Hepatocyte (in vitro differentiated cells): Measurements from ENCODE around the gene C19orf38. TPM values are rescaled to one million over a fixed set of nuclear protein-coding genes. Genes with fewer than 3 reads are reported as not detected.

Source experiments
- DNase-seq: peaks from one replicate; pipeline ENCODE4 v3.0.0-alpha.2; 2016; ENCODE audit warnings: low spot score
- H2AFZ ChIP-seq: fragments of 200-600 bp; sonication (generic); 2 replicates; pipeline ENCODE4 v1.6.0; 2016; ENCODE audit warnings: antibody characterized with exemption, mild to moderate bottlenecking
- H3K27ac ChIP-seq: fragments of 200-600 bp; sonication (generic); 2 replicates; pipeline ENCODE4 v1.5.1; 2016; ENCODE audit warnings: mild to moderate bottlenecking
- H3K27me3 ChIP-seq: fragments of 200-600 bp; sonication (generic); 2 replicates; pipeline ENCODE4 v1.6.1; 2016
- H3K36me3 ChIP-seq: fragments of 200-600 bp; sonication (generic); replicated peaks from 2 replicates; pipeline ENCODE4 v1.5.1; 2016; ENCODE audit warnings: low read depth; ENCODE audit not compliant: insufficient read depth
- H3K4me1 ChIP-seq: fragments of 200-600 bp; sonication (generic); 2 replicates; pipeline ENCODE4 v1.5.1; 2016; ENCODE audit warnings: mild to moderate bottlenecking, moderate library complexity; ENCODE audit not compliant: insufficient read depth
- H3K4me2 ChIP-seq: fragments of 200-600 bp; sonication (generic); 2 replicates; pipeline ENCODE4 v1.6.0; 2016
- H3K4me3 ChIP-seq: fragments of 200-600 bp; sonication (generic); 2 replicates; pipeline ENCODE4 v1.5.1; 2016; ENCODE audit warnings: mild to moderate bottlenecking
- H3K79me2 ChIP-seq: fragments of 200-600 bp; sonication (generic); 2 replicates; pipeline ENCODE4 v1.6.0; 2017; ENCODE audit warnings: mild to moderate bottlenecking
- H3K9me2 ChIP-seq: fragments of 200-600 bp; sonication (generic); replicated peaks from 2 replicates; pipeline ENCODE4 v1.6.0; 2017; ENCODE audit warnings: mild to moderate bottlenecking; ENCODE audit not compliant: insufficient read depth
- H3K9me3 ChIP-seq: fragments of 200-600 bp; sonication (generic); 2 replicates; pipeline ENCODE4 v1.5.1; 2016; ENCODE audit warnings: low read depth, mild to moderate bottlenecking
- H4K20me1 ChIP-seq: fragments of 200-600 bp; sonication (generic); 2 replicates; pipeline ENCODE4 v1.6.0; 2016; ENCODE audit warnings: mild to moderate bottlenecking; ENCODE audit not compliant: insufficient read depth, poor library complexity, severe bottlenecking
- EZH2 ChIP-seq: fragments of 200-600 bp; sonication (generic); IDR thresholded peaks from 2 replicates; pipeline ENCODE4 v1.6.1; 2016; ENCODE audit warnings: antibody characterized with exemption, mild to moderate bottlenecking, borderline replicate concordance
- EZH2phosphoT487 ChIP-seq: fragments of 200-600 bp; sonication (generic); IDR thresholded peaks from one replicate; pipeline ENCODE4 v1.6.1; 2018; ENCODE audit warnings: antibody characterized with exemption, mild to moderate bottlenecking, low read depth, moderate library complexity; ENCODE audit not compliant: unreplicated experiment, severe bottlenecking
- WGBS: methylation state at CpG from one replicate; pipeline ENCODE4 v1.1.6; 2016; ENCODE audit warnings: low lambda C conversion rate; ENCODE audit errors: missing lambda C conversion rate; 5-methylcytosine and 5-hydroxymethylcytosine counted together
- polyA plus RNA-seq: library from polyadenylated mRNA; unstranded; fragments of >200 nt; fragmentation: Nextera tagmentation; extraction: Ambion mirVana; gene quantifications from 2 replicates; pipeline ENCODE4 v1.2.1, GENCODE V29; 2016
- total RNA-seq: library from RNA; depleted of rRNA; stranded (reverse); fragments of >200 nt; gene quantifications from 2 replicates; pipeline ENCODE4 v1.2.3, GENCODE V29; 2014
- TF ChIP-seq, protein P1 (sequence below): fragments of 200-600 bp; sonication (generic); IDR thresholded peaks from 2 replicates; pipeline ENCODE4 v1.5.1; 2016; ENCODE audit warnings: antibody characterized with exemption, mild to moderate bottlenecking; ENCODE audit not compliant: poor library complexity

C19orf38 gene
- total and polyA plus RNA-seq, 2 experiments from 2014 or later = 0.56 to 3.7 TPM

DNA sequence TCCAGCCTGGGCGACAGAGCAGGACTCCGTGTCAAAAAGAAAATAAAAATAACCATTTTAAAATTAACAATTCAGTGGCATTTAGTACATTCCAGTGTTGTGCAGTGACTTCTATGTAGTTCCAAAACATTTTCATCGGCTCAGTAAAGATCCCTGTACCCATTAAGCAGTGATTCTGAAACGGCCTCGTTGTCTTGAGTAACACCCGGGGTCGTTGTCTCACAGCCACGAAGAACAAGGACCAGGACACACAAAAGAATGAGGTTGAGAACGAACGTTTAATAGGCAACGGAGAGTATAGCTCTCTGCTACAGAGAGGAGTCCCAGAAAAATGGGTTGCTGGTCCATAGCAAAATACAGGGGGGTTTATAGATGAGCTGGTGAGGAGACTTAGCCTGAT lies 9.8 kb upstream of the C19orf38 start:
- Histone ChIP-seq H3K4me2 (no peak overlapping the region), H3K27ac (no peak overlapping the region)
- 75% methylated on average over 11 of the region's 11 CpGs for WGBS

GRCh38 chr19:10839114-10840050 lies 8.8 kb upstream of the C19orf38 start:
- DNase-seq = no peak
- Histone ChIP-seq H3K4me2 (no peak overlapping the region), H3K36me3 (no peaks in the 10 kb centered on the region), H3K9me2 (no peaks in the 10 kb centered on the region), H3K4me3 (no peak overlapping the region), H3K27ac (no peak overlapping the region), H3K9me3 (no peaks in the 10 kb centered on the region), H3K79me2 (no peaks in the 10 kb centered on the region), H4K20me1 (no peaks in the 10 kb centered on the region), H2AFZ (no peak overlapping the region), H3K4me1 (peaks cover 5% of the 10 kb centered on the region), H3K27me3 (no peaks in the 10 kb centered on the region)
- WGBS = 89% methylated on average over 10 of the region's 10 CpGs
- TF ChIP-seq EZH2phosphoT487 (no peak), EZH2 (no peak)
- TF ChIP-seq, protein P1, sequence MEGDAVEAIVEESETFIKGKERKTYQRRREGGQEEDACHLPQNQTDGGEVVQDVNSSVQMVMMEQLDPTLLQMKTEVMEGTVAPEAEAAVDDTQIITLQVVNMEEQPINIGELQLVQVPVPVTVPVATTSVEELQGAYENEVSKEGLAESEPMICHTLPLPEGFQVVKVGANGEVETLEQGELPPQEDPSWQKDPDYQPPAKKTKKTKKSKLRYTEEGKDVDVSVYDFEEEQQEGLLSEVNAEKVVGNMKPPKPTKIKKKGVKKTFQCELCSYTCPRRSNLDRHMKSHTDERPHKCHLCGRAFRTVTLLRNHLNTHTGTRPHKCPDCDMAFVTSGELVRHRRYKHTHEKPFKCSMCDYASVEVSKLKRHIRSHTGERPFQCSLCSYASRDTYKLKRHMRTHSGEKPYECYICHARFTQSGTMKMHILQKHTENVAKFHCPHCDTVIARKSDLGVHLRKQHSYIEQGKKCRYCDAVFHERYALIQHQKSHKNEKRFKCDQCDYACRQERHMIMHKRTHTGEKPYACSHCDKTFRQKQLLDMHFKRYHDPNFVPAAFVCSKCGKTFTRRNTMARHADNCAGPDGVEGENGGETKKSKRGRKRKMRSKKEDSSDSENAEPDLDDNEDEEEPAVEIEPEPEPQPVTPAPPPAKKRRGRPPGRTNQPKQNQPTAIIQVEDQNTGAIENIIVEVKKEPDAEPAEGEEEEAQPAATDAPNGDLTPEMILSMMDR = no peak

More for the DNA sequence above, 9.8 kb upstream of the C19orf38 start:
- Histone ChIP-seq H2AFZ (no peak overlapping the region), H4K20me1 (no peaks in the 10 kb centered on the region), H3K4me1 (peaks cover 5% of the 10 kb centered on the region), H3K79me2 (no peaks in the 10 kb centered on the region), H3K4me3 (no peak overlapping the region), H3K27me3 (no peaks in the 10 kb centered on the region), H3K9me2 (no peaks in the 10 kb centered on the region), H3K36me3 (no peaks in the 10 kb centered on the region), H3K9me3 (no peaks in the 10 kb centered on the region)
- no peak for DNase-seq
- no peak for TF ChIP-seq EZH2phosphoT487
- TF ChIP-seq, protein P1 = no peak
- no peak for TF ChIP-seq EZH2

DNA sequence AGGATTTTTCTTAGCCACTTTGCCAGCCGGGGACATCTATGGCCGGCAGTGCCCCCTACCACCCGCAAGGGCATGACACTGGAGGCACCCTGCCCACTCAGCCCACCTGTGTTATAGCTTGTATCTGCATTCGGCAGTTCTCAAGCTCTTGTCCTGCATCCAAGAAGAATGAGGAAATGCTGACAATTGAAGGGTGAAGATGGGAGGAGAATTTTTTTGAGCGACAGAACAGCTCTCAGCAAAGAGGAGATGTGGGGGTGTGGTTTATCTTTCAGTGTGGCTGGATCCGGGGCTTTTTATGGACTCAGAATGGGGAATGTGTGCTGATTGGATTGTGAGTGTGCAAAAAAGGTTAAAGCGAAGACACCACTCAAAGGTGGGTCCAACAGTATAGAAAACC lies 5.4 kb upstream of the C19orf38 start:
- H3K79me2 ChIP-seq = no peaks in the 10 kb centered on the region
- TF ChIP-seq EZH2phosphoT487 (no peak), EZH2 (no peak)
- TF ChIP-seq, protein P1 = no peak

More for the DNA sequence above, 5.4 kb upstream of the C19orf38 start:
- H3K4me1 ChIP-seq = no peaks in the 10 kb centered on the region
- WGBS = 78% methylated on average over 7 of the region's 7 CpGs
- H3K27ac ChIP-seq = no peak overlapping the region
- no peak overlapping the region for H3K4me3 ChIP-seq
- H3K36me3 ChIP-seq = no peaks in the 10 kb centered on the region
- H3K9me3 ChIP-seq = no peaks in the 10 kb centered on the region
- H3K27me3 ChIP-seq = no peaks in the 10 kb centered on the region
- no peaks in the 10 kb centered on the region for H3K9me2 ChIP-seq
- H2AFZ ChIP-seq = no peak overlapping the region
- H3K4me2 ChIP-seq = no peak overlapping the region
- H4K20me1 ChIP-seq = no peaks in the 10 kb centered on the region
- DNase-seq = no peak
